Tibial nerve (tissue), 4 donors: ENCODE data around the gene CRYAB.

Experiments used
- CTCF ChIP-seq, 5 experiments: fragments of 200-600 bp in 3 of 5; fragments of 450-650 bp in 2 of 5; sonication (generic) in 3 of 5; IDR thresholded peaks; one replicate each; pipeline ENCODE4 v1.5.1; 2016 to 2019; ENCODE audit warnings: antibody characterized with exemption in 5 of 5, mild to moderate bottlenecking in 3 of 5, moderate library complexity in 2 of 5
- EP300 ChIP-seq, 2 donors: sonication (generic); formaldehyde crosslinking; IDR thresholded peaks; one replicate each; pipeline ENCODE4 v1.6.1; 2017; ENCODE audit warnings: antibody characterized with exemption in 2 of 2, mild to moderate bottlenecking in 1 of 2
- POLR2A ChIP-seq, 2 donors: fragments of 450-650 bp; IDR thresholded peaks; one replicate each; pipeline ENCODE4 v1.6.1; 2017; ENCODE audit warnings: antibody characterized with exemption in 2 of 2, mild to moderate bottlenecking in 2 of 2, moderate library complexity in 2 of 2

- TF ChIP-seq CTCF (IDR thresholded peaks at IDR 0.05): no peak
- no peak for TF ChIP-seq POLR2A (IDR thresholded peaks at IDR 0.05)
- no peak for TF ChIP-seq EP300 (IDR thresholded peaks at IDR 0.05)
Measured at GRCh38 chr11:111937844-111938243, 26.3 kb upstream of the CRYAB start.
